VCaP (cell line): Measurements from ENCODE around the gene ACOX3.
"Not testable (repeated sequence)": the region's sequence is repeated elsewhere in the genome, so short reads cannot be mapped to it uniquely, and the experiment has no call there.

Source experiments
- H3K27ac ChIP-seq: fragments of 450-650 bp; 2 replicates; pipeline ENCODE4 v1.5.1; 2017
- TF ChIP-seq, protein P1 (sequence below): fragments of 450-650 bp; conservative IDR thresholded peaks from 2 replicates; pipeline ENCODE4 v1.5.1; 2017; ENCODE audit warnings: mild to moderate bottlenecking, moderate library complexity

The ACOX3 gene

DNA sequence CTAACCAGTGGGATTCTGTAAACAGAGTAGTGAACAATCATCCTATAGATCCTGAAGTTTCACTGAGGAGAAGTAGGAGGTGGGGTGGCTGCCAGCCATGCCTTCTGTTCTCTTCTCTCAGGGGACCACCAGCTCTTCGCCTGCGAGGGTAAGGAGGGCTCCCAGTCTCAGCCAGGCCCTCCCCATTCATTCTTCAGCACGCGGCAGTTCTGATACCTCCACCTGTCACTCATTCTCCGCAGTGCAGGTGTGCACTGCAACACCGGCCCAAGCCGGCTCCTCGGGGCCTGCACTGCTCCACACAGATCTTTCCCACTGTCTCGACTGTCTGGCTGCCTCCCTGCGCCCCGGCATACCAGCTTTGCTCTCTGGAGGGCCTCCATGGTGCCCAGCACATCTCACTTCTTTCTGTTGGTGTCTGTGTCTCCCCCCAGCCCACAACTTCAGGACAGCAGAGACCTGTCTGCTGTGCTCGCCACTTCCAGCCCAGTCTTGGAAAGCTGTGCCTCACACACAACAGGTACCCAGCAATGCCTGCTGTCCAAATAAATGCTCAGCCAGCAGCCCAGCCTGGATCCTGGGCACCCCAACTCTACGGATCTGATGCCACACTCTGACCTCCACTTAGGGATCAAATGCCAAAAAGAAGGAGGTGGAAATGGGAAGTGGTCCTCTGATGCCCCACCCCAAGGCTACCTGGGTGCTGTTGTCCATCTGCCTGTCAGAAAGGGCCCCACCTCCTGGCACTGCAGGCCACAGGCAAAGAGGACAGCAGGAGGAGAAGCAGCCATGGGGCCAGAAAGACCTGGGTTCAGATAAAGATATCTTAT, 29.0 kb downstream of the ACOX3 start:
- 0 out of 2 replicates have a peak overlapping the region, but pooled peaks have one; percentile 16 for H3K27ac ChIP-seq
- TF ChIP-seq, protein P1, sequence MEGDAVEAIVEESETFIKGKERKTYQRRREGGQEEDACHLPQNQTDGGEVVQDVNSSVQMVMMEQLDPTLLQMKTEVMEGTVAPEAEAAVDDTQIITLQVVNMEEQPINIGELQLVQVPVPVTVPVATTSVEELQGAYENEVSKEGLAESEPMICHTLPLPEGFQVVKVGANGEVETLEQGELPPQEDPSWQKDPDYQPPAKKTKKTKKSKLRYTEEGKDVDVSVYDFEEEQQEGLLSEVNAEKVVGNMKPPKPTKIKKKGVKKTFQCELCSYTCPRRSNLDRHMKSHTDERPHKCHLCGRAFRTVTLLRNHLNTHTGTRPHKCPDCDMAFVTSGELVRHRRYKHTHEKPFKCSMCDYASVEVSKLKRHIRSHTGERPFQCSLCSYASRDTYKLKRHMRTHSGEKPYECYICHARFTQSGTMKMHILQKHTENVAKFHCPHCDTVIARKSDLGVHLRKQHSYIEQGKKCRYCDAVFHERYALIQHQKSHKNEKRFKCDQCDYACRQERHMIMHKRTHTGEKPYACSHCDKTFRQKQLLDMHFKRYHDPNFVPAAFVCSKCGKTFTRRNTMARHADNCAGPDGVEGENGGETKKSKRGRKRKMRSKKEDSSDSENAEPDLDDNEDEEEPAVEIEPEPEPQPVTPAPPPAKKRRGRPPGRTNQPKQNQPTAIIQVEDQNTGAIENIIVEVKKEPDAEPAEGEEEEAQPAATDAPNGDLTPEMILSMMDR: no peak

DNA sequence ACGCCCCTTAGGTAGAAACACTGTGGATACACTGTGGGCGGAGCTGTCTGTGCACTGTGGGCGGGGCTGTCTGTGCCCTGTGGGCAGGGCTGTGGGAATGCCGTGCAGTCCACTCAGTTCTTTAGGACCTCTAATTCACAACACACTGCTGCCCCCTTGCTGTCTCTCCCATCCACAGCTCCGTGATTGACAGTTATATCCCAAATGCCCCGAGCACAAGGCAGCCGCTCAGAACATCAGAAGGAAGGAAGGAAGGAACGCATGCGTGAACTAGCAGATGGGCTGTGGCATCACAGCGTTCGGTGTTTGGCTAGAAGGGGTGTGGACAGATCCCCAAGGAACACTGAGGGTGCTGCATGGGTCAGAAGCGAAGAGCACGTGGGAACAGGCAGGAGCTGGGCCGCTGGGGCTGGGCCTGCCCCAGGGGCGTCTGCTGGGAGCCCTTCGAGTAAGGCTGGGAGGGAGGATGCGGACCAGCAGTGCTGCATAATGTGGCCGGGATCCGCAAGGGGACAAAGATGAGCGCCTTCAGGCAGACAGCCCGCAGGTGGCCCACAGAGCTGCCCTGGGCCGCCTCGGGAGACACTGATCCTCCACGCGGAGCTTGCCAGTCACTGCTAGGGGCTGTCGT, 29.8 kb downstream of the ACOX3 start:
- 0 out of 2 replicates have a peak overlapping the region, but pooled peaks have one; percentile 16 for H3K27ac ChIP-seq
- TF ChIP-seq, protein P1: peak; percentile 81

DNA sequence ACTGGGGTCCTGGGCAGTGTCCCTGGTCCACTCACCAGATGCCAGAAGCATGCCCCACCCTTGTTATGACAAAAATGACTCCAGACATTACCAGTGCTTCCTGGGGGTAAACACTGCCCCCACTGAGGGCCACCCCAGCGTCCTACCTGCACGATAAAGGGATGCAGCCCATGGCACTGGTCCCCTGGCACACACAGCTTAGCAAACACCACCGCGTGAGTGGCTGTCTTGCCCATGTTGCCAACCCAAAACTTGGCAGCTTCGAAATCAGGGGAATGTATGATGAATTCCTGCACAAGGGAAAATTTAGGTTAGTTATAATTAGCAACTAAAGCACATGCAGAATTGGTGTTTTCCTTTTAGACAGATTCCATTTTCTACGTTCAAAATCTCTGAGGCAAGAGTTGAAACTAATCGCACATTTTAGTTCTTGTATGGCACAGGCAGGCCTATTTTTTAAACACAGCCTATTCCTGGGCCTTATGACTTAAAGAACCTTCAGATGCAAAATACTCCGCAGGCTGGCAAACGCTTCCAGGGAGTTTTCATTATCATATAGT, 30.4 kb downstream of the ACOX3 start:
- no peak overlapping the region for H3K27ac ChIP-seq
- TF ChIP-seq, protein P1: no peak

DNA sequence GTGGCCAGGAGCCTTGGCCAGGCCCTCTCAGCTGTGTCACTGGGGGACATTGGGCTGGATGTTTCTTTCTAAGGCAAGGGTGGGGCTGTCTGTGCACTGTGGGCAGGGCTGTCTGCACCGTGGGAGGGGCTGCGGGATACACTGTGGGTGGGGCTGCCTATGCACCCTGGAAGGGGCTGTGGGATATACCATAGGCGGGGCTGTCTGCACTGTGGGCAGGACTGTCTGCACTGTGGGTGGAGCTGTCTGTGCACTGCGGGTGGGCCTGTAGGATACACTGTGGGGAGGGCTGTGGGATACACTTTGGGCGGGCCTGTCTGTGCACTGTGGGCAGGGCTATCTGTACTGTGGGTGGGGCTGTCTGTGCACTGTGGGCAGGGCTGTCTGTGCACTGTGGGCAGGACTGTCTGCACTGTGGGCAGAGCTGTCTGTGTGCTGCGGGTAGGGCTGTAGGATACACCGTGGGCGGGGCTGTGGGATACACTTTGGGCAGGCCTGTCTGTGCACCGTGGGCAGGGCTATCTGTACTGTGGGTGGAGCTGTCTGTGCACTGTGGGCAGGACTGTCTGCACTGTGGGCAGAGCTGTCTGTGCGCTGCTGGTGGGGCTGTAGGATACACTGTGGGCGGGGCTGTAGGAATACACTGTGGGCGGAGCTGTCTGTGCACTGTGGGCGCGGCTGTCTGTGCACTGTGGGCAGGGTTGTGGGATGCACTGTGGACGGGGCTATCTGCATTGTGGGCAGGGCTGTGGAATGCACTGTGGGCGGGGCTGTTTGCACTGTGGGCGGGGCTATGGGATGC, 31.1 kb downstream of the ACOX3 start:
- no peak overlapping the region for H3K27ac ChIP-seq
- TF ChIP-seq, protein P1: no peak

DNA sequence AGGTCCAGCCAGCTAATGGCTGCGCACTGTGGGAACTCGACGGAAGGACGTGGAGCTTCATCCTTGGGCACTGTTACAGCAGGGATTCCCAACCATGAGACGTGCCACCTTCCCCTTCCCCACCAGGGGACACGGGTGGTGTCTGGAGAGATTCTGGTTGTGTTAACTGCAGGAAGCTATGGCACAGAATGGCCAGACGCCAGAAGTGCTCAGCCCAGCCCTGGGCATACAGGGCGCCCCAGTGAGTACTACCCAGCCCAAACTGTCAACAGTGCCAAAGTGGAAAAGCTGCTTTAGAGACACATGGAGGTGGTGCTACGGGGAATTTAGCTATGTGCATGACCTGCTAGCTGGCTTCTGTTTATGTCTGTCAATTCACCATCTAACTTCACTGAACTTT, 32.8 kb downstream of the ACOX3 start:
- TF ChIP-seq, protein P1: no peak
- H3K27ac ChIP-seq: no peak overlapping the region

DNA sequence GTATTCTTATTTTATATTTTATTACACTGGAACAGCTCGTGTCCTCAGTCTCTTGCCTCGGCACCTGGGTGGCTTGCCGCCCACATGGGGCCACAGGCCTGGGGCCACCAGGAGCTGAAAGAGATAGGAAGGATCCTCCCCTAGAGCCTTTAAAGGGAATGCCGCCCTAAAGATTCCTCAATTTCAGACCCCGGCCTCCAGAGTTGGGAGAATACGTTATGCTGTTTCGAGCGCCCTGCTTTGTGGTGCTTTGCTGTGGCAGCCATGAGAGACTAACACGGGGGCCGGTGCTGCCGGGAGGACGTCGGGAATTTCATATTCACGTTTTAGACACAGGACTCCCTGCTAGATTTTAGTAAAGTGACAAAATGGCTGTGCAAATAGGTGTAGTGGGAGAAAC, 33.2 kb downstream of the ACOX3 start:
- TF ChIP-seq, protein P1: no peak
- no peak overlapping the region for H3K27ac ChIP-seq

DNA sequence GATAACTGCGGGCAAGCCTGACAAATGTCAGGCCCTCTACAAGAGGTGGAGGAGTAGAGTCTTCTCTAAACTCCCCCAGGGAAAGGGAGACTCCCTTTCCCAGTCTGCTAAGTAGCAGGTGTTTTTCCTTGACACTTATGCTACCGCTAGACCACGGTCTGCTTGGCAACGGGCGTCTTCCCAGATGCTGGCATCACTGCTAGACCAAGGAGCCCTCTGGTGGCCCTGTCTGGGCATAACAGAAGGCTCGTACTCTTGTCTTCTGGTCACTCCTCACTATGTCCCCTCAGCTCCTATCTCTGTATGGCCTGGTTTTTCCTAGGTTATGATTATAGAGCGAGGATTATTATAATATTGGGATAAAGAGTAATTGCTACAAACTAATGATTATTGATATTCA, 33.6 kb downstream of the ACOX3 start:
- TF ChIP-seq, protein P1: peak; percentile 38; the same call in 1 of the 2 replicates
- H3K27ac ChIP-seq: not testable (repeated sequence)
